ENCODE measurements around the gene EMC8.

EMC8 gene

DNA sequence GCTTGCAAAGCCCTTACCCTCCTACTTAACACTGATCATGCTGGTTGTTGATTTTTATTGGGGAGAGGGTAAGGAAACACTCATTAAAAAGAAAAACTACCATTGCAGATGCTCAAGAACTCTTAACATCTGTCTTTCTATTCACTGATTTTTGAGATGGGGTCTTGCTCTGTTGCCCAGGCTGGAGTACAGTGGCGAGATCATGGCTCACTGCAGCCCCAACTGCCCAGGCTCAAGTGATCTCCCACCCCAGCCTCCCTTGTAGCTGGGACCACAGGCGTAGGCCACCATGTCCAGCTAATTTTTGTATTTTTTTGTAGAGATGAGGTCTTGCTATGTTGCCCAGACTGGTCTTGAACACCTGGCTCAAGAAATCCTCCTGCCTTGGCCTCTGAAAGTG is 14.5 kb downstream of the EMC8 start:
- Mint-ChIP-seq H3K4me1 (peaks cover 18% of the 10 kb centered on the region), H3K27ac (ENCODE audit: low read depth) (no peak overlapping the region), H3K27me3 (no peaks in the 10 kb centered on the region), H3K9me3 (no peaks in the 10 kb centered on the region), H3K36me3 (ENCODE audit: insufficient read depth) (peaks cover 40% of the 10 kb centered on the region), H3K4me3 (no peak overlapping the region)
- no peak for DNase-seq (ENCODE audit: low spot score in 2 of 2)
- ATAC-seq (replicated peaks; ENCODE audit: extremely low read depth, poor library complexity, severe bottlenecking), result no peak

DNA sequence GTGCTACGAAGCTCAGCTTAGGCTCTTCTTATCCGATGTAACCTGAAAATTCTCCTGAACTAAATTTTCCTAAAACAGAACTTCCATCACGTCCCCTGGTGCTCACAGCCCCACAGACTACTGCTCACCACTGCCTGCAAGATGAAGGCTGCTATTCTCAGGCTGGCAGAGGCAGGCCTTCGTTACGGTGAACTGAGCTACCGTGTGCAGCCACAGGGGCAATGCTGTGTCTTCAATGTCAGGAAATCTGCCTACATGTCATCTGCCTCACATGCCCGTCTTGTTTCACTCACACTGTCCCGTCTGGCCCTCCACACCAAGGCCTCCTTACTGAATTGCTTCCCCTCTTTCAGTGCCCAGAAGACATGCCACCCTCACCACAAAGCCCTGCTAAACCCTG is 15.9 kb downstream of the EMC8 start:
- H3K36me3 Mint-ChIP-seq (ENCODE audit: insufficient read depth), result peaks cover 45% of the 10 kb centered on the region
- H3K9me3 Mint-ChIP-seq, result no peaks in the 10 kb centered on the region
- H3K27me3 Mint-ChIP-seq, result no peaks in the 10 kb centered on the region
- no peak overlapping the region for H3K4me3 Mint-ChIP-seq
- no peak overlapping the region for H3K27ac Mint-ChIP-seq (ENCODE audit: low read depth)
- ATAC-seq (replicated peaks; ENCODE audit: extremely low read depth, poor library complexity, severe bottlenecking) (no peak), DNase-seq (ENCODE audit: low spot score in 2 of 2) (no peak)
- H3K4me1 Mint-ChIP-seq, result peaks cover 30% of the 10 kb centered on the region

- ATAC-seq (replicated peaks; ENCODE audit: extremely low read depth, poor library complexity, severe bottlenecking) (no peak), DNase-seq (ENCODE audit: low spot score in 2 of 2) (no peak)
- H3K36me3 Mint-ChIP-seq (ENCODE audit: insufficient read depth), result peaks cover 42% of the 10 kb centered on the region
- no peaks in the 10 kb centered on the region for H3K27me3 Mint-ChIP-seq
- no peak overlapping the region for H3K27ac Mint-ChIP-seq (ENCODE audit: low read depth)
- no peaks in the 10 kb centered on the region for H3K9me3 Mint-ChIP-seq
- H3K4me3 Mint-ChIP-seq, result no peak overlapping the region
- H3K4me1 Mint-ChIP-seq, result peaks cover 30% of the 10 kb centered on the region
These were observed 16.9 kb downstream of the EMC8 start for GRCh38 chr16:85782451-85782850.

GRCh38 chr16:85781695-85782370 is 17.5 kb downstream of the EMC8 start:
- DNase-seq (ENCODE audit: low spot score in 2 of 2), result no peak
- ATAC-seq (replicated peaks; ENCODE audit: extremely low read depth, poor library complexity, severe bottlenecking), result no peak
- Mint-ChIP-seq H3K9me3 (no peaks in the 10 kb centered on the region), H3K27me3 (no peaks in the 10 kb centered on the region), H3K36me3 (ENCODE audit: insufficient read depth) (peaks cover 40% of the 10 kb centered on the region), H3K27ac (ENCODE audit: low read depth) (no peak overlapping the region), H3K4me1 (peaks cover 30% of the 10 kb centered on the region), H3K4me3 (no peak overlapping the region)

GRCh38 chr16:85781156-85781555 is 18.2 kb downstream of the EMC8 start:
- ATAC-seq (replicated peaks; ENCODE audit: extremely low read depth, poor library complexity, severe bottlenecking) (no peak), DNase-seq (ENCODE audit: low spot score in 2 of 2) (no peak)
- no peak overlapping the region for H3K27ac Mint-ChIP-seq (ENCODE audit: low read depth)
- peaks cover 30% of the 10 kb centered on the region for H3K4me1 Mint-ChIP-seq
- H3K36me3 Mint-ChIP-seq (ENCODE audit: insufficient read depth), result peaks cover 35% of the 10 kb centered on the region
- no peaks in the 10 kb centered on the region for H3K9me3 Mint-ChIP-seq
- no peaks in the 10 kb centered on the region for H3K27me3 Mint-ChIP-seq
- H3K4me3 Mint-ChIP-seq, result no peak overlapping the region

- Mint-ChIP-seq H3K4me1 (peaks cover 24% of the 10 kb centered on the region), H3K27me3 (no peaks in the 10 kb centered on the region), H3K9me3 (no peaks in the 10 kb centered on the region), H3K27ac (ENCODE audit: low read depth) (peak overlapping the region; percentile 48), H3K36me3 (ENCODE audit: insufficient read depth) (peaks cover 28% of the 10 kb centered on the region), H3K4me3 (no peak overlapping the region)
- no peak for ATAC-seq (replicated peaks; ENCODE audit: extremely low read depth, poor library complexity, severe bottlenecking)
- no peak for DNase-seq (ENCODE audit: low spot score in 2 of 2)
These were observed 19.1 kb downstream of the EMC8 start for GRCh38 chr16:85780281-85780680.

DNA sequence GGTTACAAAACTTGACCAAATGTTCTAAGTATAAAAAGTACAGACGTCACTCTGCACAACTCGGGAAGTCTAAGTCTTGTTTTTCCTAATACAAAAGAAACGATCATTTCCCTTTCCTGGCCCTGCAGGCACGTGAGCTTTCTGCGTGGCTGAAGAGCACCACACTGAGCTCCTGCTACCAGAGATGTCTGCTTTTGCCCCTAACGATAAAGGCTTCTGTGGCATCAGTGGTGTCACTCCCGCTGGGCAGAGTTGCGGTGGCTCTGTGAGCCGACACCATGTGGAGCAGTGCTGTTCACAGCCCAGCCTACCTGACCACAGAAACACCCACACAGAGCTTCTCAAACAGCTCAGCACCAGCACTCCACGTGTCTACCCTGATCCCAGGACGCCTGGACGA is 20.5 kb downstream of the EMC8 start:
- Mint-ChIP-seq H3K4me3 (no peak overlapping the region), H3K27me3 (no peaks in the 10 kb centered on the region), H3K4me1 (peaks cover 24% of the 10 kb centered on the region), H3K27ac (ENCODE audit: low read depth) (no peak overlapping the region), H3K36me3 (ENCODE audit: insufficient read depth) (peaks cover 26% of the 10 kb centered on the region), H3K9me3 (no peaks in the 10 kb centered on the region)
- ATAC-seq (replicated peaks; ENCODE audit: extremely low read depth, poor library complexity, severe bottlenecking) (peak; percentile 60), DNase-seq (ENCODE audit: low spot score in 2 of 2) (no peak)

DNA sequence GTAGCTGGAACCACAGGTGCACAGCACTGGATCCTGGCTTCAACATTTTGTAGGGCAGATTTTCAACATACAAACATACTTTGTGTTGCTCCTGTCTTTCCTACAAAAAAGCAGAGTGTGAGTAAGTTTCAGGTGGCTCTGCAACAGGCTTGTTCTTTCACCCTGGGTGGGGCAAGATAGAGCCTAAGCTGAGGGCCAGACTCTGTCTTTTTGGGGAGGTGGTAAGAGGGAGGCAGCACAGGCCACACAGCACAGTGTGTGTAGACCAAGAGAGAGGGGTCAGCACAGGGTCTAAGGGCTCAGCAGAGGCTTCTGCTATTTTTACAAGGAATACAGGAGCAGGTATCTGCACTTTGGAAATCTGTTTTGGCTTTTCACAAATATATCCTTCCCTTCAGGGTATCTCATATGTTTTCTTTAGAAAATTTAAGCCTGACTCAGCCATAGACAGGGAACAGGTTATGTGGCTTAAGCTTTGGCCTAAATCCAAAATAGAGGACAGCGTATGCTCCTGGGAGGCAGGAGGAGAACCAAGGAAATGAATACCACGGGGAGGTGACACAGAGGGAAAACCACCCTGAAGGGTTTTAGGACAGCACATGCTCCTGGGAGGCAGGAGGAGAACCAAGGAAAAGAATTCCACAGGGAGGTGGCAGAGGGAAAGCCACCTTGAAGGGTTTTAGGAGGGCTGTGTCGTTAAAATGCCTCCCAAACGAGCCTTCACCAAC is 21.6 kb downstream of the EMC8 start:
- Mint-ChIP-seq H3K4me3 (no peak overlapping the region), H3K27ac (ENCODE audit: low read depth) (peak overlapping the region; percentile 22), H3K36me3 (ENCODE audit: insufficient read depth) (peaks cover 23% of the 10 kb centered on the region), H3K27me3 (no peaks in the 10 kb centered on the region), H3K9me3 (no peaks in the 10 kb centered on the region), H3K4me1 (peaks cover 20% of the 10 kb centered on the region)
- DNase-seq (ENCODE audit: low spot score in 2 of 2) (no peak), ATAC-seq (replicated peaks; ENCODE audit: extremely low read depth, poor library complexity, severe bottlenecking) (no peak)

GRCh38 chr16:85774811-85775210 is 24.5 kb downstream of the EMC8 start:
- Mint-ChIP-seq H3K36me3 (ENCODE audit: insufficient read depth) (peaks cover 14% of the 10 kb centered on the region), H3K27me3 (no peaks in the 10 kb centered on the region), H3K4me1 (peaks cover 12% of the 10 kb centered on the region), H3K27ac (ENCODE audit: low read depth) (no peak overlapping the region), H3K9me3 (no peaks in the 10 kb centered on the region), H3K4me3 (no peak overlapping the region)
- ATAC-seq (replicated peaks; ENCODE audit: extremely low read depth, poor library complexity, severe bottlenecking) (no peak), DNase-seq (ENCODE audit: low spot score in 2 of 2) (no peak)

GRCh38 chr16:85774136-85774535 is 25.2 kb downstream of the EMC8 start:
- Mint-ChIP-seq H3K4me1 (peaks cover 5% of the 10 kb centered on the region), H3K4me3 (no peak overlapping the region), H3K9me3 (no peaks in the 10 kb centered on the region), H3K27ac (ENCODE audit: low read depth) (no peak overlapping the region), H3K27me3 (no peaks in the 10 kb centered on the region), H3K36me3 (ENCODE audit: insufficient read depth) (peaks cover 11% of the 10 kb centered on the region)
- ATAC-seq (replicated peaks; ENCODE audit: extremely low read depth, poor library complexity, severe bottlenecking), result no peak
- no peak for DNase-seq (ENCODE audit: low spot score in 2 of 2)

GRCh38 chr16:85773044-85773443 is 26.3 kb downstream of the EMC8 start:
- Mint-ChIP-seq H3K27me3 (no peaks in the 10 kb centered on the region), H3K27ac (ENCODE audit: low read depth) (no peak overlapping the region), H3K36me3 (ENCODE audit: insufficient read depth) (peaks cover 3% of the 10 kb centered on the region), H3K4me3 (no peak overlapping the region), H3K4me1 (no peaks in the 10 kb centered on the region), H3K9me3 (no peaks in the 10 kb centered on the region)
- no peak for DNase-seq (ENCODE audit: low spot score in 2 of 2)
- no peak for ATAC-seq (replicated peaks; ENCODE audit: extremely low read depth, poor library complexity, severe bottlenecking)

DNA sequence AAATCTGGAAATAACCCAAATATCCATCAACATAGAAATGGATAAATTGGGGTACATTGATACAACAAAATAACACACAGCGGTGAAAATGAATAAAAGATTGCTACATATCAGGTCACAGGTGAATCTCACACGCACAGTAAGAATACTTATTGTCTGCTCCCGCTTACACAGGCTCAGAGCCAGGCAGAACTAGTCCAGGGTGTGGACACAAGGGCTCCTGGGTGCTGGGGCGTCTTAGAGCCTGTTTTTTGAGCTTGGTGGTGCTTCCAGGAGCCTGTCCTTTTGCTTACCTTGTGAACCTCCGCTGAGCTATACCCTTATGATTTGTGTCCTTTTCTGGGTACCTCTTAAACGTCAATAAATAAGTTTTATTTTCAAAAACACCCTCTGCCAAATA is 28.6 kb downstream of the EMC8 start:
- DNase-seq (ENCODE audit: low spot score in 2 of 2) (no peak), ATAC-seq (replicated peaks; ENCODE audit: extremely low read depth, poor library complexity, severe bottlenecking) (no peak)
- Mint-ChIP-seq H3K4me3 (no peak overlapping the region), H3K9me3 (no peaks in the 10 kb centered on the region), H3K27ac (ENCODE audit: low read depth) (no peak overlapping the region), H3K36me3 (ENCODE audit: insufficient read depth) (peaks cover 1% of the 10 kb centered on the region), H3K4me1 (no peaks in the 10 kb centered on the region), H3K27me3 (no peaks in the 10 kb centered on the region)

DNA sequence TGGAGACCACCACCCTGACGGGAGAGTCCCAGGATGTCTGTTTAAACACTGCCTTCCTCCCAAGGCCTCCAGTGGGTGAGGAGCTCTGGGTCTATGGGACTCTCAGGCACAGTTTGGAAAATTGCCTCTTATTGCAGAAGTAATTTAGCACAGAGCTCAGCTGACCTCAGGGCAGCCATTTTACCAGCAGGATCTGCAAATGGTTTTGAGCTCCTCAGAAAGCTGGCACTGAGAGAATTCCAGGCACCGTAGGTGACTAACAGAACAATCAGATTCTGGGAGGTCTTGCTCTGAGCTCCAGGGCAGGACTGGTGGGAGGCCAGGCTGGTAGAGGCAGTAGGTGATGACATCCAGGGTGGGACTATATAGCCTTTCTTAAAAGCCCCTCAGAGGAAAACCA is 31.1 kb downstream of the EMC8 start:
- H3K27ac Mint-ChIP-seq (ENCODE audit: low read depth), result no peak overlapping the region
- DNase-seq (ENCODE audit: low spot score in 2 of 2) (no peak), ATAC-seq (replicated peaks; ENCODE audit: extremely low read depth, poor library complexity, severe bottlenecking) (no peak)
- no peaks in the 10 kb centered on the region for H3K36me3 Mint-ChIP-seq (ENCODE audit: insufficient read depth)
- H3K4me3 Mint-ChIP-seq, result no peak overlapping the region
- no peaks in the 10 kb centered on the region for H3K27me3 Mint-ChIP-seq
- H3K4me1 Mint-ChIP-seq, result no peaks in the 10 kb centered on the region
- no peaks in the 10 kb centered on the region for H3K9me3 Mint-ChIP-seq
